GM19193 (cell line): Measurements from ENCODE around the gene ARMC7.

Experiments used
- POLR2A ChIP-seq: IDR thresholded peaks from 4 replicates; pipeline ENCODE4 v1.6.1; 2011; ENCODE audit not compliant: insufficient read depth, insufficient read length; ENCODE audit errors: extremely low read depth

ARMC7 gene

DNA sequence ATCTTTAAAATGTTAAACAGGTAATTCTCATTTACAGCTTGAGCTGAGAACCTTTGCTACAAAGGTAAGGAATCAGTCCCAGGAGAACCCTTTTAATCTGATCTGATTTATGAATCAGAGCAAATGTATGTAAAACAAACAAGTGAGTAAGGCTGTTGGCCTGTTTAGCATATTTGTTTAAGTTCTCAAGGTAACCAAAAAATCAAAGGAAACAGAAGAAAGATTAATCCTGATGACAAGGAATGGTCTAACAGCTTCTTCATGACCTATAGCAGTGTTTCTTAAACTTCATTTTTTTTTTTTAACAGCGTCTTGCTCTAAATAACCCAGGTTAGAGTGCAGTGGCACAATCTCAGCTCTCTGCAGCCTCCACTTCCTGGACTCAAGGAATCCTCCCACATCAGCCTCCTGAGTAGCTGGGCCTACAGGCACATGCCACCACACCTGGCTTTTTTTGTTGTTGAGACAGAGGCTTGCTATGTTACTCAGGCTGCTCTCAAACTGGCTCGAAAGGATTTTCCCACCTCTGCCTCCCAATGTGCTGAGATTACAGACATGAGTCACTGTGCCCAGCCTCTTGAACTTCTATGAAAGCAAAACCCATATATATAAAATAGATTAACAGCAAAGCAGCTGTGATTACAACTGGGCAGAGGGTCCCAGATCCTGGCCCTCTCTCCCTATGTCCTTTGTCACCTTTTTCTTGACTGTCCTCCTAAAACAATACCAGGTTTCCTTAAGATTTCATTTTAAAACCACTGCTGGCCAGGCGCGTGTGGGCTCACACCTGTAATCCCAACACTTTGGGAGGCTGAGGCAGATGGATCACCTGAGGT is 49.6 kb downstream of the ARMC7 start:
- TF ChIP-seq POLR2A: no peak

- no peak for TF ChIP-seq POLR2A
These were observed 50.4 kb downstream of the ARMC7 start for GRCh38 chr17:75160211-75160610.

GRCh38 chr17:75163074-75163473 is 53.3 kb downstream of the ARMC7 start:
- TF ChIP-seq POLR2A: no peak

- no peak for TF ChIP-seq POLR2A
These were observed 59.2 kb downstream of the ARMC7 start for GRCh38 chr17:75168998-75169397.

DNA sequence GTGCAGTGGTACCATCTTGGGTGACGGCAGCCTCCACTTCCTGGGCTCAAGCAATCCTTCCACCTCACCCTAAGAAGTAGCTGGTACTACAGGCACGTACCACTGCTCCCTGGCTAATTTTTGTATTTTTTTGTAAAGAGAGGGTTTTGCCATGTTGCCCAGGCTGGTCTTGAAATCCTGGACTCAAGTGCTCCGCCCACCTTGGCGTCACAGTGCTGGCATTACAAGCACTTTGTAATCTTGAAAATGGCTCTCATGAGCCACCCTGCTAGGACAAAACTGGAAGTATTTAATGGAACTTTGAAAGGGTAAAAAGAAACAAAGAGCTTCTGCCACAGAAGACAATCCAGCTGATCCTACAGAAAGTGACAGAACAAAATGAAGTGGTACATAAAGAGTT is 63.8 kb downstream of the ARMC7 start:
- TF ChIP-seq POLR2A: no peak

GRCh38 chr17:75174996-75175395 is 65.2 kb downstream of the ARMC7 start:
- no peak for TF ChIP-seq POLR2A

DNA sequence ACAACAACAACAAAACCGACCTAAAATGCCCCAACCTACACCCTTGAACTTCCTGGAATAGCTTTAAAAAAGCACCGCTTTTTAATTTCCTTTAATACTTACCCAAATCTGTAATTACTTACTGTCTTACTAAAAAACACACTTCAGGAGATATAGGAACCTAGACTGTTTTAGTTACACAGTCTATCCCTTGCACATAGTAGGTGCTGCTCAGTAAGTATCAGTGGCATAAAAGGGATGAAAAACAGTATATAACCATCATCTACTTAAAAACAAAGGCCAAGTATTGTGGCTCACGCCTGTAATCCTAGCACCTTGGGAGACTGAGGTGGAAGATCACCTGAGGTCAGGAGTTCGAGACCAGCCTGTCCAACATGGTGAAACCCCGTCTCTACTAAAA is 66.9 kb downstream of the ARMC7 start:
- no peak for TF ChIP-seq POLR2A

DNA sequence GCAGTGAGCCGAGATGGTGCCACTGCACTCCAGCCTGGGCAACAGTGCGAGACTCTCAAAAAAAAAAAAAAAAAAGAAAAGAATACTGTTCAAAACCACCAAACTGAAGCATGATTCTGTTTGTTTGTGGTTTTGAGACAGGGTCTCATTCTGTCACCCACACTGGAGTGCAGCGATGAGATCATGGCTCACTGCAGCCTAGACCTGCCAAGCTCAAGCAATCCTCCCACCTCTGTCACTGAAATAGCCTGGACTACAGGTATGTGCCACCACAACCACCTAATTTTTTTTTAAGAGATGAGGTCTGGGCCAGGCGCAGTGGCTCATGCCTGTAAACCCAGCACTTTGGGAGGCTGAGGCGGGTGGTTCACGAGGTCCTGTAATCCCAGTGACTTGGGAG is 68.7 kb downstream of the ARMC7 start:
- TF ChIP-seq POLR2A: no peak
